ENCODE measurements around the gene FHDC1.

Gene FHDC1

GRCh38 chr4:152936446-152937335, 568 bp downstream of the FHDC1 start:
- peak; percentile 77 for DNase-seq (ENCODE audit: low spot score)

DNA sequence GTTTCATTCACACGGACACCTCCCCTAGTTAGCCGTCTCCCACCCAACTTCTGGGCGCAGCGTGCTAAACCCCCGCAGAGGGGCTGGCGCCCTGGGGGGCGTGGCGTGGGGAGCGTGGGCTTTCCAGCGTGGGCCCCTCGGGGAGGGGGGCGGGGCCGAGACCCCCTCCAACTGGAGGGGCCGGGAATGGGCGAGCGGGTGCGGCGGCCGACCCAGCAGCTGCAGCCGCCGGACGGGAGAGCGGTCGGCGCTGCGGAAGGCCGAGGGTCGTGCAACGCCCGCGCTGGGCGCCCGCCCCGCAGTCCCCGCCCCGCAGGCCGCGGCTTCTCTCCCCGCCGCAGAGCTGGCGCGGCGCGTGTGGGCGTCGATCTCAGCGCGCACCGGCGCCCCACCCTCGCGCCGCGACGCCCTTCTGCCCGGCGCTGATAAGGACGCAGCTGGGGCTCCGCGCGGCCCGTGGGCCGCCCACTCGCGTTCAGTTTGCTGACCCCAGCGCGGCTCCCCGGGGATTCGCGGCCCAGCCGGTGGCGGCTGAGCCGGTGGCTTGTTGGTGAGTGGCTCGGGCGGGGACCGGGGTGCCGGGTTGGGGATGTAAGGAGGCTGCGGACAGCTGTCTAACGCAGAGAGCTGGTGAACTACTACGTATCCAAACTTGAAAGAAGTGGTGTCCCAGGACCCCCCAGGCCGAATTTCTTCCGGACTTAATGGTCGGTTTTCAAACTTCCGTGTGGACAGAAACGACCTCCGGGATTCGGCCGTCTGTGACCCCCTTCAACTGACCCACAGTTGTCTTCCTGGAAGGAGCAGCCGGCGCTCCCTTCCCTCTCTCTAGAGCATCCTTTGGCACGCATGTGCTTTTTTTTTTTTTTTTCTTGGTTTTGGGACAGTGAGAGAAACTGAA, 1.5 kb downstream of the FHDC1 start:
- DNase-seq (ENCODE audit: low spot score): peak; percentile 93

DNA sequence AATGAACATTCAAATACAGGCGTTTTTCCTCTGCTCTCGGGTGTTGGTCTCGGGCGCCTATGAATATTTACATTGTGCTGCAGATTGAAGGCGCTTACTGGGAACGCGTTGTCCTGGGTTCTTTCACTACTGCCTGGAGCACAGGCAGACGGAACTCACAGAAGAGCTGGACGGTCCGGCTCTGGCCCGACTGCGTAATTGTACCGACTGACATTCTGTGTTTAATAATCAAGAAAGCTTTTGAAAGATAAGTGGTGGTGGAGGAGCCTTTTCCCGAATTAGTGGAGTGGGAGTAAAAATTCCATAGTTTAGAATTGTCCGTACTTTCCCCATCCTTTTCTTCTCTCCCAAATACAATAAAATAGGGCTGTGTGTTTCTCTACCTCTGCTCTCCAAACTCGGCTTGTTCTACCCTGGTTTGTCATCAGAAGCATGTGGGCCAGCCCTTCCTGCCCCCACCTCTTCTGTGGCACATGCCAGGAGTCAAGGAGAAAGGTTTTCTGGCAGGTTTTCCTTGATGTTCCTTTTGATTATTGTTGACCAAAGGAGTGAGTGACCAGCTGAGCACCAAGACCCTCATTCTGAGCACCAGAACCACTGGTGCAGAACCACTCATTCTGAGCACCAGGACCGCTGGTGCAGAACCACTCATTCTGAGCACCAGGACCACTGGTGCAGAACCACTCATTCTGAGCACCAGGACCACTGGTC, 2.3 kb downstream of the FHDC1 start:
- peak; percentile 70 for DNase-seq (ENCODE audit: low spot score)

DNA sequence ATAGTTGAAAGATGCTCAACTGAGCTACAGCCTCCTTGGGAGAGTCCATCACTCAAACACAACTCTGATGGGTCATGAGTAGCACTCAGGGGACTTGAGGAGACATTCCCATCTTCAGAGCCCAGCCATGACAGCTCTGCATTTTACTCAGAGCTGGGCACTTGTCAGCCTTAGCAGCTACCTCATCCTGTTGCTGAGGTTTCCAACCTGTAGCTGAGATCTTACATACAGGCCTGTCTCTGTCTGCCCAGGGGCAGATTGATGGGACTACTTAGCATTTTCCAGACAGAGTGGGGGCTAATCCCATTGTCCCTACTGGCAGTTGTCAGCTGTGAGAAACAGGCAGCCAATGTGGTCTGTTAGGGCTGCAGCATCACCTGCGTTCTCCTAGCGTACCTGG, 3.5 kb downstream of the FHDC1 start:
- peak; percentile 66 for DNase-seq (ENCODE audit: low spot score)

DNA sequence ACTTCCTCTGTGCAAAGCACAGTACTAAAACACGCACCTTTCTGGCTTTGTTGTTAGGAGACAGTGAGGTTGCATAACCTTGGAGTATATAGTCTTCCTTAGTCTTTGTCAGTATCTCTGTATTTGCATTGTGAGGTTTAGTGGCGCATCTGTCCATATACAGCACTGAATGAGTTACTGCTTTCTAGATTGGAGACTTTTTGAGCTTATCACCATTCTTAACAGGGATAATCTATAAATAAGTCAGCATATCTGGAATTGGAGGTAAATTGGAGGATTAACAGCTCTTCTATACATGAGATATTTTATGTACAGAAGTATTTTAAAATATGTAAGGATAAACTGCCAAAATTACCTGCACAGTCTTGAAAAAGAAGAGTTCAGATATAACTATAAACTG, 4.3 kb downstream of the FHDC1 start:
- DNase-seq (ENCODE audit: low spot score): peak; percentile 55

DNA sequence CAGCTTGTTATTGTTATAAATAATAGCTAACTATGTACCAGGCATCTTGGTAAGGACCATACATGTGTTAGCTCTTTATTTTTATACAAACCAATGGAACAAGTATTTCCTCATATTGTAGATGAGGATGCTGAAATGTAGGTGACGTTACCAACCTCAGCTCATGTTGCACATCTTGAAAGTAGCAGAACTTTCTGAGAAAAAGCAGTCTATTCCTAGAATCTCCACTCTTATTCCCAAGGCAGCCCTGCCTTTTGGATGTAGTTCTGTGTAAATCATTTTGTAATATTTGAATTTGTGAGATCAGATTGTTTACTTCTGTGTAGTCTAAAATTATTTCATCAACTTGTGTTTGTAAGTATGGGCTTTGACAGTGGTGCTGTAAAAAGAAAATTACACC, 5.3 kb downstream of the FHDC1 start:
- peak; percentile 43 for DNase-seq (ENCODE audit: low spot score)

- DNase-seq (ENCODE audit: low spot score): no peak
Measured at GRCh38 chr4:152942346-152942745, 6.2 kb downstream of the FHDC1 start.

DNA sequence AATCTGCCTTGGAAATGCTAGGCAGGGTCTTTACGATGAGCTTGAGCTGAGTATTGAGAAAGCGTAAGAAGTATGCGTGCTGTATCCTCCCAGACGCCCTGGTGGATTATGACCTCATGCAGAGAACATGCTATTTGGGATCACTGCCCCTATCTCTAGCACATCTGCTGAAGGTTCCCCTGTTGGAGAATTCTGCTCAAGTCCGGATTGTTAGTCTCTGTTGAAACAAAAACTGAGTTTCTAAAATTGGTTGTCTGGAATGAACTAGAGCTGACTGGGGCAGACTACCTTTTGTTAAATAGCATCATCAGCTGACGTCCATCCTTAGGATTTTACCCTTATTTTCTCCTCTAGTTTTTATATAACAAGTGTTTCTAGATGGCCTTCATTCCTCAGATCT, 7.5 kb downstream of the FHDC1 start:
- peak; percentile 46 for DNase-seq (ENCODE audit: low spot score)

DNA sequence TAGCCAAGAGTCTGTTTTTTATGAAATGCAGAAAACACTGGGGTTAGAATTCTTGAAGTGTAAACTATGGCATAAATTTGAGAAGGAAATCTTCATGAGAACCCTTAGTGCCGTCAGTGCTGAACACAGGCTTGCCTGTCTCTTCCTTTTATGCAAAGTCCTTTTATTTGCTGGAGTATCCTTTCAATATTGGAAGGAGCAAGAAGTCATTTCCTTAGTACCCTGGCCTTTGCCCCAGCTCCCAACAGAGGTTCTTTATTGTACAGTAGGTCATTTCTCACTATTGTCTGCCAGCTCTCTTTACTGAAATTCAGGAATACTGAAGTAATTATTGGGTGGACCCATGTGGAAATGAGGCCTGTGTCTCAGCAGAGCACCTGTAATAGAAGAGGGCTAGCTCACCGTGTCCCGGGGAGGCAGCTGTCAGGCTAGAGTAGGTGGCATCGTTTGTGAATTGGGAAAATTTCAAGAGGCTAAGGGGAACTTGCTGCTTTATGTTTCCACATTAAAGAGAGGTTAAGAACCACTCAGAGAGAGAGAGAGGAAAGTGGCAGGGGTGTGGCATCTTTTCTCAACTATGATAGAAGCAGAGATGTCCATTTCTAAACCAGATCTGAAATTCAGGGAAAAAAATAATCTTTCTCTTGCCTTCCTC, 8.7 kb downstream of the FHDC1 start:
- DNase-seq (ENCODE audit: low spot score): peak; percentile 54

DNA sequence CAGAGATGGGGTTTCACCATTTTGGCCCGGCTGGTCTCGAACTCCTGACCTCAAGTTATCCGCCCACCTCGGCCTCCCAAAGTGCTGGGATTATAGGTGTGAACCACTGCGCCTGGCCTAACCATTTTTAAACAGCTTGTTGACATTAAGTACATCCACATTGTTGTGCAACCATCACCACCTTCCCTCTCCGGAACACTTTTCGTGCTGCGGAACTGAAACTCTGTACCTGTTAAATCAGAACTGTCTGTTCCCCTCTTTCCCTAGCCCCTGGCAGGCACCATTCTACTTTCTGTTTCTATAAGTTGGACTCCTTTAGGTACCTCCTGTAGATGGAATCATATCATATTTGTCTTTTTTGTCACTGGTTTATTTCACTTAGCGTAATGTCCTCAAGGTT, 9.5 kb downstream of the FHDC1 start:
- DNase-seq (ENCODE audit: low spot score): no peak

DNA sequence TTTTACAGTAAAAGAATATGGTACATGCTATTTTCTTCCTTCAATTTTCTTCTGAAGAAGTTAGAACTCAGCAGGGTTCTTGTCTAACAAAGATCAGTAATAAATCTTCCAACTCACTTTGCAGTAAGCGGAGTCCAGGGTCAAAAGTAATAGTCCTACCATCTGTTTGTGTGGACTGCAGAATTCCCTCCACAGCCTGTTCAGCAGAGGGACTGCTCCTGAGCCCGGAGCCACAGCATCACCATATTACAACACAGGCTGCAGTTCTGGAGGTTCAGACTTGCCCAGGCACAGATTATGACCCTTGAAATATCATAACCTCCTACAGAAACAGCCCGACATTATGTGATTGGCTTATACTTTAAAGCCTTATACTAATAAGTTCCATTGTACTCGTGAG, 10.3 kb downstream of the FHDC1 start:
- DNase-seq (ENCODE audit: low spot score): peak; percentile 31

DNA sequence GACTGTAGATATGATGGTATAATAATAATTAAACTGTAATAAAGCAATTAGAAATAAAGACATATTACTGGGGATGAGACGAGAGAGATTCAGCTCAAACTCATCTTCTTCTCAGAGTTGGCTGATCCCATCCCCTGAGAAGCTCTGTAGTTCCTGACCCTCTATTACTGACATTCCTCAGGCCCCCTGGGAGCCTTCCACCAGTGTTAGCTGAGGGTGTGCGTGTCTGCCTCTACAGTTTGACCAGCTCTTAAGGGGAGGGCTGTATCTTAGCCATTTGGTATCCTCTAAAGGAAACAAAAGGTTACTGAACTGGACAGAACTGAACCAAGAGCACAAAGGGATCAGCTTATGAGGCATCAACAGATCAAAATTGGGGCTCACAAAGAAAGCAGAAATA, 11.2 kb downstream of the FHDC1 start:
- DNase-seq (ENCODE audit: low spot score): no peak

GRCh38 chr4:152949930-152950329, 13.8 kb downstream of the FHDC1 start:
- peak; percentile 72 for DNase-seq (ENCODE audit: low spot score)

GRCh38 chr4:152950402-152951274, 14.5 kb downstream of the FHDC1 start:
- peak; percentile 39 for DNase-seq (ENCODE audit: low spot score)

DNA sequence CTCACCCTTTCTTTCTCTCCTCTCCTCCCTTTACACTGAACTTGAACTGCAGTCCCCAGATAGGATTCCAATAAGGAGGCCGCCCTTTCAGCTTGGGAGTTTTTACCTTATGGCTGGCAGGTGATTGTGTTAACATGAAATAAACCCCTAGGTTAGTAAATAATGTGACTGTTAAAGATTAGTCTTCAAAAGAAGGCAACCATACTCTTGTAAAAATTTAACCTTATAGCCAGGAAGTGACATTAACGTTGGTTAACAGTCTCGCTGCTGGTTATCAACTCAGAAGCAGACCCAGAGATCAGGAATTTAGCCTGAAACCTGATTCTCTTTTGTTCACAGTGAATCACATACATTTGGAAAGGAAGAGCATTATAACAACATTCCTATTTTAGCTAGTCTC, 15.2 kb downstream of the FHDC1 start:
- DNase-seq (ENCODE audit: low spot score): peak; percentile 46

DNA sequence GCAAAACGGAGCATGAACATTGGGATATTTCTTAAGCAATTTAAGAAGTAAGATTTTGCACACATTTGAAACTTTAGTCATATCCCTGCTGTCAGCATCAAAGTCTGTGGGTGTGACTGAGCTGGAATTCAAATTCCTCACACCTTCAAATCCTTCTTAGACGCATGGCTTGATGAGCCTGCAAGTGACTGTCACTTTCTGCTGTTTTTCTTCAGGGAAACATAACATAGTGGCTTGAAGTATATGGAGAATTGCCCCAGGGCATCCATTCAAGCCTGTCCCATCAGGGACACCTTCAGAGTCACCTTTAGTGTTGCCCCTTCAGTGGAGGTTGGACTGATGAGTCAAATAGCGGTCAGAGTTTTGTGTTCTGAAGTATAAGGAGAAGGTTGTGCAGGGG, 17.4 kb downstream of the FHDC1 start:
- DNase-seq (ENCODE audit: low spot score): peak; percentile 45

DNA sequence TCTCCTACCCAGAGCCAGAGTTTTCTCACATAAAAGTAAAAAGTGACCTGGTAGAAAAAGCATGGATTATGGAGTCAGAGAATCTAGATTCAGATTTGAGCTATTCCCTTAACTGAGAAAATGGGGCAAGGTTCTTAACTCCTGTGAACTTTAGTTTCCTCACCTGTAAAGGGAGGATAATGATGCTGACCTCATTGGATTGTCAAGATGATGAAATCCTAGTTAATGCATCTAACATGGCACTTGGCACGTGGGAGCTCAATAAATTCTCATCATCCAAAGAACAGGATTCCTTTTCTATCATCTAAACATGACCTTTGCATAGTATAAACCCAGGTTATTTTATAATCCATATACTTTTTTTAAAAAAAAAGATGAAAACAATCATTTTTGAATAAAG, 18.6 kb downstream of the FHDC1 start:
- DNase-seq (ENCODE audit: low spot score): peak; percentile 42

GRCh38 chr4:152956147-152956546, 20.0 kb downstream of the FHDC1 start:
- peak; percentile 69 for DNase-seq (ENCODE audit: low spot score)

DNA sequence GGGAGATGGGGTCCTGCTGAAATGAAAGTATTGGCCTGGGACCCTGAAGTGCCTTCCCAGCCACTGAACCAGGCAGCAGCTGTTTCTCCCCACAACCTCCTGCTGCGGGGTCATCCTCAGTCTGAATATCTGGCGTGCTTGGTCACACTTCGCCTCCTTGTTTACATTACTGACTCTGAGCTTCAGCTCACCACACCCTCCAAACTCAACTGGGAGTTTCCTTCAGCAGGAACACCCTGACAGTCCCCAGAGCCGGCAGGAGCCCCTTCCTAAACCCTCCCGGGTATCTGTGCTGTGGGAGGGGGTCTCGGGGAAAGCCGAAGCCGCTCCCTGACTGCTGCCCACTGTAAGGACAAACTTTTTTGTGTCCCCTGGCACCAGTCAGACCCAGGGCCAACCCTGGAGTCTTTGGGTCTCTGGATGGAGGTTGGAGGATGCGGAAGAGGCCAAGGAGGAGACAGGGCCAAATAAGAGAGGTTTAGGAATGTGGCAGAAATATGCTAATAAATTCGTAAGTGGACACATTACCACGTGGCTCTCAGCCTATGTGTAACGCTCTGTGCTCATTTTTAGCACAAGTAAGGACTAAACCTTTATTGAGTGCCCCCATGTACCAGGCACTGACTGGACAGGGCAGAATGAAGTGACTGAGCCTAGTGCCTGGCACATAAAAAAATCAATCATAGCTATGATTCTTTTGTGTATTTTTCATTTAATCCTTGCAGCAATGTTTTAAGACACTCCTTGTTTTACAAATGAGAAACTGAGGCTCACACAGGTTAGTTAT, 20.7 kb downstream of the FHDC1 start:
- DNase-seq (ENCODE audit: low spot score): peak; percentile 90
